ENCODE measurements around the gene GTSE1.

Gene GTSE1

DNA sequence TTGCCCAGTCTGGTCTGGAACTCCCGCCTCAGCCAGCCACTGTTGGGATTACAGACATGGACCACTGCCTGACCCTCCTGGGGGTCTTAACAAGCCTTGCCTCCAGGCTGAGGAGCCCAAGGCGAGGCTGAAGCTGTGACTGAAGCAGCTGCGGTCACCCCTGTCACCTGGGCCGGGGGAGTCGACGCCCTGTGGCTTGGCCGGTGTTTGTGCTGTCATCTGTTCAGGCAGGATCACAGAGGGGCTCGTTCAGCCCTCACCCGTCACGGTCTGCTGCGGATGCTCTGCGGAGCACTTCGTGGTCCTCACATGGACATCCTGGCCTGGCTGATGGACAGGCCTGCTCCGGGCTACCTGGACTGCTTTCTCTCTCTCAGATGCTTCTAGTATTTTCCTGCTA, 62.7 kb downstream of the GTSE1 start:
- WGBS, result 89% methylated on average over 13 of the region's 14 CpGs
- H2AFZ ChIP-seq (ENCODE audit: low read depth, low read length), result no peak overlapping the region
- no peak overlapping the region for H3K4ac ChIP-seq (ENCODE audit: low read depth in 1 of 2, low read length in 2 of 2)
- H3K4me1 ChIP-seq (ENCODE audit: control insufficient read depth, insufficient read depth, low read depth, low read length), result peaks cover 8% of the 10 kb centered on the region
- H3K4me2 ChIP-seq (ENCODE audit: low read length, poor library complexity, severe bottlenecking), result no peak overlapping the region
- H2BK120ac ChIP-seq (ENCODE audit: low read depth, low read length), result no peak overlapping the region
- H3K27me3 ChIP-seq (ENCODE audit: control insufficient read depth in 1 of 2, insufficient read depth in 1 of 2, low read length in 2 of 2), result peaks cover 0 to 22% of the 10 kb centered on the region in 2 experiments
- no peak overlapping the region for H3K18ac ChIP-seq (ENCODE audit: low read depth in 1 of 2, low read length in 2 of 2)
- no peak overlapping the region for H3K9ac ChIP-seq (ENCODE audit: low read length)
- H2BK15ac ChIP-seq (ENCODE audit: low read depth, poor library complexity, severe bottlenecking), result no peak overlapping the region
- H3K27ac ChIP-seq (ENCODE audit: low read length, poor library complexity, severe bottlenecking), result no peak overlapping the region
- no peak overlapping the region for H2AK5ac ChIP-seq (ENCODE audit: low read length, severe bottlenecking)
- H2BK5ac ChIP-seq (ENCODE audit: low read depth, low read length, poor library complexity, severe bottlenecking), result no peak overlapping the region
- no peak for DNase-seq
- H3K14ac ChIP-seq (ENCODE audit: low read length in 2 of 2), result no peak overlapping the region
- peaks cover 14% of the 10 kb centered on the region for H3K79me1 ChIP-seq (replicated peaks; ENCODE audit: low read length, poor library complexity, severe bottlenecking)
- peaks cover 23 to 83% of the 10 kb centered on the region in 2 experiments for H3K36me3 ChIP-seq (ENCODE audit: control insufficient read depth in 1 of 2, insufficient read depth in 2 of 2, low read depth in 1 of 2, low read length in 2 of 2)
- no peak overlapping the region for H3K4me3 ChIP-seq (ENCODE audit: insufficient read depth in 1 of 2, low read depth in 1 of 2, low read length in 2 of 2)
- H3K23ac ChIP-seq (ENCODE audit: low read length in 2 of 2), result no peak overlapping the region
- H3K9me3 ChIP-seq (ENCODE audit: control insufficient read depth, low read length), result no peaks in the 10 kb centered on the region
- no peak overlapping the region for H4K8ac ChIP-seq (ENCODE audit: low read length)
- no peak overlapping the region for H2BK12ac ChIP-seq (ENCODE audit: low read length in 2 of 2)
- no peak overlapping the region for H4K91ac ChIP-seq (ENCODE audit: low read length)

GRCh38 chr22:46360097-46360496, 63.4 kb downstream of the GTSE1 start:
- Histone ChIP-seq H3K14ac (ENCODE audit: low read length in 2 of 2) (no peak overlapping the region), H3K4me2 (ENCODE audit: low read length, poor library complexity, severe bottlenecking) (no peak overlapping the region), H2BK15ac (ENCODE audit: low read depth, poor library complexity, severe bottlenecking) (no peak overlapping the region), H3K36me3 (ENCODE audit: control insufficient read depth in 1 of 2, insufficient read depth in 2 of 2, low read depth in 1 of 2, low read length in 2 of 2) (peaks cover 17 to 83% of the 10 kb centered on the region in 2 experiments), H3K18ac (ENCODE audit: low read depth in 1 of 2, low read length in 2 of 2) (no peak overlapping the region), H3K4me1 (ENCODE audit: control insufficient read depth, insufficient read depth, low read depth, low read length) (peaks cover 8% of the 10 kb centered on the region), H2BK120ac (ENCODE audit: low read depth, low read length) (no peak overlapping the region), H3K79me1 (replicated peaks; ENCODE audit: low read length, poor library complexity, severe bottlenecking) (peaks cover 8% of the 10 kb centered on the region), H3K23ac (ENCODE audit: low read length in 2 of 2) (no peak overlapping the region), H4K8ac (ENCODE audit: low read length) (no peak overlapping the region), H2AFZ (ENCODE audit: low read depth, low read length) (no peak overlapping the region), H3K9ac (ENCODE audit: low read length) (no peak overlapping the region), H3K27me3 (ENCODE audit: control insufficient read depth in 1 of 2, insufficient read depth in 1 of 2, low read length in 2 of 2) (peaks cover 0 to 28% of the 10 kb centered on the region in 2 experiments), H3K4ac (ENCODE audit: low read depth in 1 of 2, low read length in 2 of 2) (no peak overlapping the region), H4K91ac (ENCODE audit: low read length) (no peak overlapping the region), H3K9me3 (ENCODE audit: control insufficient read depth, low read length) (no peaks in the 10 kb centered on the region), H3K27ac (ENCODE audit: low read length, poor library complexity, severe bottlenecking) (no peak overlapping the region), H2BK5ac (ENCODE audit: low read depth, low read length, poor library complexity, severe bottlenecking) (no peak overlapping the region), H3K4me3 (ENCODE audit: insufficient read depth in 1 of 2, low read depth in 1 of 2, low read length in 2 of 2) (no peak overlapping the region), H2BK12ac (ENCODE audit: low read length in 2 of 2) (no peak overlapping the region), H2AK5ac (ENCODE audit: low read length, severe bottlenecking) (no peak overlapping the region)
- 94% methylated on average over 5 of the region's 5 CpGs for WGBS
- DNase-seq, result no peak

DNA sequence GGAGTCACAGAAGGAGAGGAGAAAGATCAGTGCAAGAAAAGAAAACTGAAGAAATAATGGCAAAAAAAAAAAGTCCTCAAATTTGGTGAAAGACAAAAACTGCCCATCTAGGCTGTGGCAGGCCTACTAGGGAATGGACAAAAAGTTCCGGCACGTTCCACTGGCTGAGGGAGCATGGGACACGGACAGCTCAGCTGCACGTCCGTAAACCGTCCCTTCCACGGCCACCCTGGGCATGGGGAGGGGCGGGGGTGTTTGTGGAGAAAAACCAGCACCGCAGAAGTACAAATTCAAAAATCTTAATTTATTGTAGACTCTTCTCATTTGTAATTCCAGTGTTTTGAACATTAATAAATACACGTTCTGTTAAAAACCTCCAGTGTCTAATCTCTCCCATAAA, 64.2 kb downstream of the GTSE1 start:
- H3K79me1 ChIP-seq (replicated peaks; ENCODE audit: low read length, poor library complexity, severe bottlenecking), result peaks cover 4% of the 10 kb centered on the region
- no peak overlapping the region for H3K4me3 ChIP-seq (ENCODE audit: insufficient read depth in 1 of 2, low read depth in 1 of 2, low read length in 2 of 2)
- H2BK120ac ChIP-seq (ENCODE audit: low read depth, low read length), result no peak overlapping the region
- no peak overlapping the region for H3K18ac ChIP-seq (ENCODE audit: low read depth in 1 of 2, low read length in 2 of 2)
- H2AK5ac ChIP-seq (ENCODE audit: low read length, severe bottlenecking), result no peak overlapping the region
- no peak overlapping the region for H2AFZ ChIP-seq (ENCODE audit: low read depth, low read length)
- H3K27me3 ChIP-seq (ENCODE audit: control insufficient read depth in 1 of 2, insufficient read depth in 1 of 2, low read length in 2 of 2), result peaks cover 0 to 33% of the 10 kb centered on the region in 2 experiments
- no peak overlapping the region for H4K91ac ChIP-seq (ENCODE audit: low read length)
- H2BK15ac ChIP-seq (ENCODE audit: low read depth, poor library complexity, severe bottlenecking), result no peak overlapping the region
- no peak overlapping the region for H2BK12ac ChIP-seq (ENCODE audit: low read length in 2 of 2)
- WGBS, result 92% methylated on average over 7 of the region's 10 CpGs
- H4K8ac ChIP-seq (ENCODE audit: low read length), result no peak overlapping the region
- H3K27ac ChIP-seq (ENCODE audit: low read length, poor library complexity, severe bottlenecking), result no peak overlapping the region
- no peak overlapping the region for H3K4me2 ChIP-seq (ENCODE audit: low read length, poor library complexity, severe bottlenecking)
- no peaks in the 10 kb centered on the region for H3K9me3 ChIP-seq (ENCODE audit: control insufficient read depth, low read length)
- H3K23ac ChIP-seq (ENCODE audit: low read length in 2 of 2), result no peak overlapping the region
- no peak overlapping the region for H3K9ac ChIP-seq (ENCODE audit: low read length)
- no peak overlapping the region for H3K4ac ChIP-seq (ENCODE audit: low read depth in 1 of 2, low read length in 2 of 2)
- H3K4me1 ChIP-seq (ENCODE audit: control insufficient read depth, insufficient read depth, low read depth, low read length), result peaks cover 5% of the 10 kb centered on the region
- H3K14ac ChIP-seq (ENCODE audit: low read length in 2 of 2), result no peak overlapping the region
- H3K36me3 ChIP-seq (ENCODE audit: control insufficient read depth in 1 of 2, insufficient read depth in 2 of 2, low read depth in 1 of 2, low read length in 2 of 2), result peaks cover 12 to 80% of the 10 kb centered on the region in 2 experiments
- DNase-seq, result no peak
- H2BK5ac ChIP-seq (ENCODE audit: low read depth, low read length, poor library complexity, severe bottlenecking), result no peak overlapping the region

GRCh38 chr22:46361826-46362202, 65.1 kb downstream of the GTSE1 start:
- Histone ChIP-seq H2AFZ (ENCODE audit: low read depth, low read length) (no peak overlapping the region), H3K27ac (ENCODE audit: low read length, poor library complexity, severe bottlenecking) (no peak overlapping the region), H4K8ac (ENCODE audit: low read length) (no peak overlapping the region), H3K79me1 (replicated peaks; ENCODE audit: low read length, poor library complexity, severe bottlenecking) (peaks cover 1% of the 10 kb centered on the region), H4K91ac (ENCODE audit: low read length) (no peak overlapping the region), H3K18ac (ENCODE audit: low read depth in 1 of 2, low read length in 2 of 2) (no peak overlapping the region), H3K14ac (ENCODE audit: low read length in 2 of 2) (no peak overlapping the region), H3K4me3 (ENCODE audit: insufficient read depth in 1 of 2, low read depth in 1 of 2, low read length in 2 of 2) (no peak overlapping the region), H3K4me2 (ENCODE audit: low read length, poor library complexity, severe bottlenecking) (no peak overlapping the region), H3K27me3 (ENCODE audit: control insufficient read depth in 1 of 2, insufficient read depth in 1 of 2, low read length in 2 of 2) (peaks cover 0 to 38% of the 10 kb centered on the region in 2 experiments), H3K23ac (ENCODE audit: low read length in 2 of 2) (no peak overlapping the region), H3K4ac (ENCODE audit: low read depth in 1 of 2, low read length in 2 of 2) (no peak overlapping the region), H2BK12ac (ENCODE audit: low read length in 2 of 2) (no peak overlapping the region), H2BK120ac (ENCODE audit: low read depth, low read length) (no peak overlapping the region), H3K4me1 (ENCODE audit: control insufficient read depth, insufficient read depth, low read depth, low read length) (peaks cover 5% of the 10 kb centered on the region), H2BK15ac (ENCODE audit: low read depth, poor library complexity, severe bottlenecking) (no peak overlapping the region), H3K9me3 (ENCODE audit: control insufficient read depth, low read length) (no peaks in the 10 kb centered on the region), H3K9ac (ENCODE audit: low read length) (no peak overlapping the region), H2AK5ac (ENCODE audit: low read length, severe bottlenecking) (no peak overlapping the region), H2BK5ac (ENCODE audit: low read depth, low read length, poor library complexity, severe bottlenecking) (no peak overlapping the region), H3K36me3 (ENCODE audit: control insufficient read depth in 1 of 2, insufficient read depth in 2 of 2, low read depth in 1 of 2, low read length in 2 of 2) (peaks cover 6 to 78% of the 10 kb centered on the region in 2 experiments)
- no peak for DNase-seq
- WGBS, result 85% methylated on average over 11 of the region's 11 CpGs
